Endothelial cell (in vitro differentiated cells): Measurements from ENCODE around the gene MBL2. TPM values are rescaled to one million over a fixed set of nuclear protein-coding genes. Genes with fewer than 3 reads are reported as not detected.

Source experiments
- DNase-seq: peaks from one replicate; pipeline ENCODE4 v3.0.0; 2021; ENCODE audit warnings: low spot score
- H3K27ac Mint-ChIP-seq: one replicate; pipeline ENCODE4 v1.8.0; 2021; ENCODE audit warnings: mixed read lengths, inconsistent platforms; ENCODE audit not compliant: unreplicated experiment
- H3K27me3 Mint-ChIP-seq: one replicate; pipeline ENCODE4 v1.8.0; 2021; ENCODE audit warnings: mild to moderate bottlenecking, moderate library complexity, mixed read lengths, inconsistent platforms; ENCODE audit not compliant: unreplicated experiment
- H3K36me3 Mint-ChIP-seq: one replicate; pipeline ENCODE4 v1.8.0; 2021; ENCODE audit warnings: mild to moderate bottlenecking, low read depth, mixed read lengths, inconsistent platforms; ENCODE audit not compliant: unreplicated experiment
- H3K4me1 Mint-ChIP-seq: one replicate; pipeline ENCODE4 v1.8.0; 2021; ENCODE audit warnings: mild to moderate bottlenecking, mixed read lengths, inconsistent platforms; ENCODE audit not compliant: unreplicated experiment
- H3K4me3 Mint-ChIP-seq: one replicate; pipeline ENCODE4 v1.8.0; 2021; ENCODE audit warnings: mild to moderate bottlenecking, mixed read lengths, inconsistent platforms; ENCODE audit not compliant: unreplicated experiment
- H3K9me3 Mint-ChIP-seq: one replicate; pipeline ENCODE4 v1.8.0; 2021; ENCODE audit warnings: mixed read lengths, inconsistent platforms; ENCODE audit not compliant: unreplicated experiment
- total RNA-seq: library from RNA; stranded (reverse); fragmentation: NEBNext Ultra II Directional; extraction: Animal tissue kit (Norgen Biotek cat#: 25700); gene quantifications from one replicate; pipeline ENCODE4 v1.2.1, GENCODE V29; 2021; ENCODE audit not compliant: unreplicated experiment
- TF ChIP-seq, protein P1 (sequence below): fragments of 200-600 bp; sonication (generic); IDR thresholded peaks from one replicate; pipeline ENCODE4 v1.5.0; 2021; ENCODE audit warnings: antibody characterized with exemption; ENCODE audit not compliant: unreplicated experiment

Gene MBL2
- total RNA-seq, 1 donor from 2014 or later = not detected

DNA sequence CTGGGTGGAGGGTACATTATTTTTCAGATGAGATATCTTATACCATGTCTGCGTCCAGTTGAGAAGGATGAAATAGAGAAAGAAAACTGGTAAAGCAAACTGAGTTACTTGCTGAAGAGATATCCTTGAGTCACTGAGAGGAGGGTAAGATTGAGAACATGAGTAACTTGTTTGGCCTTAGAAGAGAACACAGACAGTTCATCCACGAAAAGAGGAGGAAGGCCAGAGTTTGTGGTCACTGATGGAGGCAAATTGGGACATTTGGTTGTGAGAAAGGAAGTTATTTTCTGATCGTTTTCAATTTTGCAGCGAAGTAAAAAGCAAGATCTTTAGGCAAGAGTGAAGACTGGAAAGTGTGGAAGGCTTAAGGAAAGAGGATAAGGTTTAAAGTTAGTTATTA is 15.6 kb downstream of the MBL2 start:
- Mint-ChIP-seq H3K4me1 (peaks cover 4% of the 10 kb centered on the region), H3K9me3 (no peaks in the 10 kb centered on the region), H3K4me3 (no peak overlapping the region), H3K27ac (no peak overlapping the region), H3K27me3 (peaks cover 2% of the 10 kb centered on the region), H3K36me3 (no peaks in the 10 kb centered on the region)
- DNase-seq = no peak
- TF ChIP-seq, protein P1, sequence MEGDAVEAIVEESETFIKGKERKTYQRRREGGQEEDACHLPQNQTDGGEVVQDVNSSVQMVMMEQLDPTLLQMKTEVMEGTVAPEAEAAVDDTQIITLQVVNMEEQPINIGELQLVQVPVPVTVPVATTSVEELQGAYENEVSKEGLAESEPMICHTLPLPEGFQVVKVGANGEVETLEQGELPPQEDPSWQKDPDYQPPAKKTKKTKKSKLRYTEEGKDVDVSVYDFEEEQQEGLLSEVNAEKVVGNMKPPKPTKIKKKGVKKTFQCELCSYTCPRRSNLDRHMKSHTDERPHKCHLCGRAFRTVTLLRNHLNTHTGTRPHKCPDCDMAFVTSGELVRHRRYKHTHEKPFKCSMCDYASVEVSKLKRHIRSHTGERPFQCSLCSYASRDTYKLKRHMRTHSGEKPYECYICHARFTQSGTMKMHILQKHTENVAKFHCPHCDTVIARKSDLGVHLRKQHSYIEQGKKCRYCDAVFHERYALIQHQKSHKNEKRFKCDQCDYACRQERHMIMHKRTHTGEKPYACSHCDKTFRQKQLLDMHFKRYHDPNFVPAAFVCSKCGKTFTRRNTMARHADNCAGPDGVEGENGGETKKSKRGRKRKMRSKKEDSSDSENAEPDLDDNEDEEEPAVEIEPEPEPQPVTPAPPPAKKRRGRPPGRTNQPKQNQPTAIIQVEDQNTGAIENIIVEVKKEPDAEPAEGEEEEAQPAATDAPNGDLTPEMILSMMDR = no peak

DNA sequence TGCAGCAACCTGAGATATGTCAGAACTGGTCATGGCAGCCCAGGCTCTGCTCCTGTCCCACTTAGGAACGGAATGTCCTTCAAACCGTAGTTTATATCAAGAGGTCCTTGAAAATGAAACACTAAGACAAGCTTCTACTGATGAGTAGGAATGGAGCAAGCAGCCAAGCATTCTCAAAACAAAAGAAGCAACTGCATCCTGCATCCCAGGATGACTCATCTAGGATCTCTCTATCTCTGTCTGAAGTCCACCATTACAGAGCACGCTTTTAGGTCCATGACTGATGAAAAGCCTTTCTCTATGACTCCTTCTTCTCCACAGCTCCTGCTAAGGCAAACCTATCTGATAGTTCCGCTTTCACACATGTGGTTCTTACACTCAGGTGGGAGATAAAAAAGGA is 16.3 kb downstream of the MBL2 start:
- DNase-seq = no peak
- Mint-ChIP-seq H3K4me3 (no peak overlapping the region), H3K27me3 (peaks cover 2% of the 10 kb centered on the region), H3K4me1 (peaks cover 4% of the 10 kb centered on the region), H3K27ac (no peak overlapping the region), H3K9me3 (no peaks in the 10 kb centered on the region), H3K36me3 (no peaks in the 10 kb centered on the region)
- TF ChIP-seq, protein P1 = no peak

DNA sequence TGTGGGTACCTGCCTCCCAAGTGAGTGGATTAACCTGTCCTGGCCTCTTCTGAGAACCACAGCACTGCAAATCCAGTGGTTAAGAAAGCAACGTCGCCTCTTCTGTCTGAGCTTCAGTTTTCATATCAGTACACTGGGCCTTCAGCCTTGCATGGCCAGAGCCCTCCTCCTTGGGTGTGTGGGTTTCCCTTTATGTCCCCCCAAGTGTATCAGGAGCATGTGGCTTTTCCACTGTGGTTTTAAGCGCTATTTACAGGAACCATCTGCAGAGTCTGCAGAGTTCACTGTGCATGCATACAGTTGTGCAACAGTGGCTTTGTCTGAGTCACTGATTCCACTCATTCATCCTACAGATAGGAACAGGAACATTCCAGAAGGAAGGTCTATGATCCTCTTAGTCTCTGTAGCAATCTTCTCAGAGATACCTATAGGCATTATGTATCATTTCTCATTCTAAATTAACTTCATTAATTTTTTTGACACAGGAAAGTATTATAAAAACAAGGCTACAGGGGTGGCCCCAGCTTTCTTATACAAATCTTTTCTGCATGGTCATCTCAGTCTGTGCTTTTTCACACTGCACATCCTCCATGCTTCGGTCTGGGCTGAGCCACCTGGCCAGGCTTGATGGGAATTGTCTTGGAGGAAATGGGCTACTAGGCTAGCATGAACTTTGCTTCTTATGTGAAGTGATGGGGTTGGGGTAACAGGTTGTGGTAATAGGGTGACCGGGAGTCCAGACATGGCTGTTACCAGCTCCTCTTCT is 17.1 kb downstream of the MBL2 start:
- H3K4me1 Mint-ChIP-seq = peaks cover 4% of the 10 kb centered on the region
- no peaks in the 10 kb centered on the region for H3K36me3 Mint-ChIP-seq
- no peak overlapping the region for H3K27ac Mint-ChIP-seq
- TF ChIP-seq, protein P1 = no peak
- no peaks in the 10 kb centered on the region for H3K9me3 Mint-ChIP-seq
- H3K4me3 Mint-ChIP-seq = no peak overlapping the region
- H3K27me3 Mint-ChIP-seq = peaks cover 2% of the 10 kb centered on the region
- DNase-seq = no peak

DNA sequence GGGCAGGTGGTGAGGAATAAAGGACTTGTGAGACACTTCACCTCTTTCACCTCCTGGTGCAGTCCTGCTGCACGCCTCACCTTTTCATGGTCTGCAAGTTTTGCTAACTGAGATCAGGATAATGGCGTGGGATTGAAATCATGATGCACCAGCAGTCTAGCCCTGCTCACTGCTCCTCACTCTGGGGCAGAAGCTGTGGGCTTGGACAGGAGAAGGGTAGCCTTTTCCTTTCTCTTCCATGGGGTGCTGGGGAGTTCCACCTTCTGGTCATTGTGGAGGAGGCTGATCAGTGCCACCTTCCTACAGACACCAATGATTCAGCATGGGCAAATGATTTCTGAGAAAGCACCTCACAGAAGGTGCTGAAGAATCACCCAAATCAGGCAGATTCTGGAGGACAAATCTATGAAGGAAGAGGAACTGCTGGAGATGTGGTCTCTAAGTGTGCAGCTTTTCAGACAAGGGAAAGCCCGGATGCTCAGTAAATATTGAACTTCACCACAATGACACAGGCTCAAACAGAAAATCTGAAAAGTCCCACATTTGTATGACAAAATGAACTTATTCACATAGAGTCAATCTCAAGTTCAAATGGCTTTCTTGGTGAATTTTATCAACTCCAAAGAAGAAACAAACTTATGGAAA is 19.7 kb downstream of the MBL2 start:
- Mint-ChIP-seq H3K27ac (no peak overlapping the region), H3K27me3 (no peaks in the 10 kb centered on the region), H3K9me3 (no peaks in the 10 kb centered on the region), H3K36me3 (no peaks in the 10 kb centered on the region), H3K4me3 (no peak overlapping the region), H3K4me1 (no peaks in the 10 kb centered on the region)
- TF ChIP-seq, protein P1 = no peak
- DNase-seq = no peak

DNA sequence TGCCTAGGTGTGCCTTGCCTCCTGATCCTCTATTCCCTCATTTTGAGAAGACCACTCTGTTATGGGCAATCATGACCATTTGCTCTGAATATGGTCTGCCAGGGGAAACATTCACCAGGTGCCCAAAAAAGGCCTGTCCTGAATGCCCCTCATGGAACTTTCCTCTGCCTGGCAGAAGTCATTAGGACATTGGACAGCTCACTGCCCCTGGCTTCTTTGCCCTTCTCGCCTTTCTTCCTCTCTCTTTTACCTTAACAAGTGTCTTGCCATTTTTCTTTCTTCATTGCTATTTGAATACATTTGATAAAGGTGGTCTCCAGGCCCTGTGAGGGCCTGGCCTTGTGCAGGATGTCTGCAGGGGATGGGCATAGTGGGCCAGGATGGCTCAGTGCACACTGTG is 20.3 kb downstream of the MBL2 start:
- Mint-ChIP-seq H3K27me3 (no peaks in the 10 kb centered on the region), H3K9me3 (no peaks in the 10 kb centered on the region)
- TF ChIP-seq, protein P1 = no peak

More for the DNA sequence above, 20.3 kb downstream of the MBL2 start:
- Mint-ChIP-seq H3K27ac (no peak overlapping the region), H3K4me3 (no peak overlapping the region), H3K36me3 (no peaks in the 10 kb centered on the region), H3K4me1 (no peaks in the 10 kb centered on the region)
- no peak for DNase-seq
